ENCODE data around the gene WAPL. TPM values are rescaled to one million over a fixed set of nuclear protein-coding genes. Genes with fewer than 3 reads are reported as not detected.
"Not testable (repeated sequence)": the region's sequence is repeated elsewhere in the genome, so short reads cannot be mapped to it uniquely, and the experiment has no call there.

The WAPL gene
- total RNA-seq, 1 experiment from 2014 or later, result 24.5 TPM

DNA sequence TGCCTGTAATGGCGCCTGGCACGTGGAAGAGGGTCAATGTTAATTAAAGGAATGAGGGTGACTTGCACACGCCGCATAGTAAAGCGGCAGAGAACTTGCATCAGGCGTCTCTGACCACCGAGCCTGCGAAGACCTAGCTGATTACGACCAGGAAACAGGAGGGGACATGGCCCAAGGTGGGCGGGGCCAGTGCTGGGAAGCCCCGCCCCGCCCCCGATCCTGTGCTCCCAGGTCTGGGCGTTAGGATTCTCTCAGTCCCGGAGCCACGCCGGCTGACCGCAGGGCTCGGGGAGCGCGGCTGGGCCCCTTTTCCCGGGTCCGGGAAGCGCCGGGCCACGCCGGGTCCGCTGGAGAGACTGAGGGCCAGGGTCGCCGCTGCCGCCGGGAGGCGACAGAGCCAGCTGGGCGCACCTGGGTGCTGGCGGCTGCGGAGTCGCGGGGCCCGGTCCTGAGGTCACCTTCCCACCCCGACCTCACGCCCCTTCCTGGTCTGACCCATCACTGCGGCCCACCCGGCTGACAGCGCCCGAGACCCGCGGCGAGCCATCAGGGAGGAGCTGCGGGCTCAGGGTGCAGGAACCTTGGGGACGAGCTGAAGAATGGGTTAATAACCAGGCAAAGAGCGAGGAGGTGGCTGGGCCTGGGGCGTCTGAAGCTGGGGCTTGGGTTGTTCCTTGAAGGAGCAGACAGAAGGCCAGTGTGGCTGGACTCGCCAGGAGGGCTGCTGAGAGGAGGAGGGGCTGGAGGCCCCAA lies 132.0 kb downstream of the WAPL start:
- Histone ChIP-seq H3K4me1 (ENCODE audit: insufficient read depth, low read length) (no peaks in the 10 kb centered on the region), H3K9me2 (replicated peaks; ENCODE audit: low read length) (no peaks in the 10 kb centered on the region), H3K27ac (ENCODE audit: low read length) (no peak overlapping the region), H3K36me3 (ENCODE audit: low read depth, low read length) (no peaks in the 10 kb centered on the region), H3K27me3 (ENCODE audit: low read length) (0 out of 2 replicates have a peak, but pooled peaks cover 5% of the 10 kb centered on the region), H3K9me3 (ENCODE audit: low read length) (no peaks in the 10 kb centered on the region), H2AFZ (ENCODE audit: low read length) (no peak overlapping the region), H3F3A (ENCODE audit: low read length, unreplicated experiment) (no peaks in the 10 kb centered on the region), H3K4me2 (ENCODE audit: low read length) (no peak overlapping the region), H3K79me2 (ENCODE audit: low read length) (no peaks in the 10 kb centered on the region), H3K9ac (ENCODE audit: low read length) (no peak overlapping the region), H3K4me3 (ENCODE audit: low read length) (no peak overlapping the region), H4K20me1 (ENCODE audit: low read length) (no peaks in the 10 kb centered on the region)
- no TSS peak for BruUV-seq (replicated peaks)
- ATAC-seq, result no peak
- no peak for DNase-seq
- no peak for TF ChIP-seq EZH2phosphoT487 (IDR thresholded peaks at IDR 0.05; ENCODE audit: borderline replicate concordance, low read length)
- TF ChIP-seq CTCF (conservative IDR thresholded peaks at IDR 0.05; ENCODE audit: low read depth, low read length), result no peak
- TF ChIP-seq EZH2 (IDR thresholded peaks at IDR 0.05; ENCODE audit: low read length, unreplicated experiment), result no peak
- CTCF ChIA-PET, result no interaction called here
- intact Hi-C loops (cut with micrococcal nuclease), result no loop called here
- POLR2A ChIA-PET (ENCODE audit: unreplicated experiment), result no interaction called here

GRCh38 chr10:86389109-86389440 lies 132.5 kb downstream of the WAPL start:
- H3K36me3 ChIP-seq (ENCODE audit: low read depth, low read length); H3K4me1 ChIP-seq (ENCODE audit: insufficient read depth, low read length); BruUV-seq (replicated peaks); ATAC-seq; CTCF ChIA-PET; H3K79me2 ChIP-seq (ENCODE audit: low read length); H4K20me1 ChIP-seq (ENCODE audit: low read length); intact Hi-C loops (cut with micrococcal nuclease); H3K4me3 ChIP-seq (ENCODE audit: low read length); POLR2A ChIA-PET (ENCODE audit: unreplicated experiment); H3K27me3 ChIP-seq (ENCODE audit: low read length); DNase-seq; H3K27ac ChIP-seq (ENCODE audit: low read length); H3K9me3 ChIP-seq (ENCODE audit: low read length); H3K4me2 ChIP-seq (ENCODE audit: low read length); H2AFZ ChIP-seq (ENCODE audit: low read length); H3F3A ChIP-seq (ENCODE audit: low read length, unreplicated experiment); H3K9ac ChIP-seq (ENCODE audit: low read length); H3K9me2 ChIP-seq (replicated peaks; ENCODE audit: low read length): not testable (repeated sequence)

DNA sequence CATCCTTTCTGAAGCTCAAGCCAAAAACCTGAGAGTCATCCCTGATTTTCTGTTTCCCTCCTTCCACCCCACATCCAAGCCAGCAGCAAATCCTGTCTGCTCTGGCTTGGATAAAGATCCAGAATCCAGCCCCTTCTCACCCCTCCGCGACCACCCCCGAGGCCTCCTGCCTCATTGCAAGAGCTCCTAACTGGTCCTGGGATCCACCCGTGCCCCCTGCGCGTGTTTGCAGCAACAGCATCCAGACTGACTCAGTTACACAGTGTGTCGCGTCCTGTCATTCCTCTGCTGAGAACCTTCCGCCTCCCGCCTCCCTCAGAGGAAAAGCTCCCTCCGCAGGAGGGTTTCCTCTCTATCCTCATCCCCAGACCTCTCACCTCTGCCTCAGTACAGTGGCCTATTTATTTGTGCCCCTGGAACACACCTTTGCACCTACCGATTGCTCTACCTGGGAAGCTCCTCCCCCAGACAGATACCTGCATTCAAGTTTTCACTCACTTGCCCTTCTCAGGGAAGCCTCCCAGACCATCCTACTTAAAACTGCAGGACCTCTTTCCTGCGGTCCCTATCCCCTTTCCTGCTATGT lies 133.4 kb downstream of the WAPL start:
- Histone ChIP-seq H3K79me2 (ENCODE audit: low read length) (no peaks in the 10 kb centered on the region), H3K9me3 (ENCODE audit: low read length) (no peaks in the 10 kb centered on the region), H3K4me1 (ENCODE audit: insufficient read depth, low read length) (no peaks in the 10 kb centered on the region), H3K4me2 (ENCODE audit: low read length) (no peak overlapping the region), H3K9me2 (replicated peaks; ENCODE audit: low read length) (no peaks in the 10 kb centered on the region), H3K36me3 (ENCODE audit: low read depth, low read length) (no peaks in the 10 kb centered on the region), H2AFZ (ENCODE audit: low read length) (no peak overlapping the region), H3K9ac (ENCODE audit: low read length) (no peak overlapping the region), H3K27me3 (ENCODE audit: low read length) (peaks cover 11% of the 10 kb centered on the region; the same call in 1 of the 2 replicates), H3F3A (ENCODE audit: low read length, unreplicated experiment) (no peaks in the 10 kb centered on the region), H3K4me3 (ENCODE audit: low read length) (no peak overlapping the region), H4K20me1 (ENCODE audit: low read length) (no peaks in the 10 kb centered on the region), H3K27ac (ENCODE audit: low read length) (no peak overlapping the region)
- ChIA-PET CTCF (no interaction called here), POLR2A (ENCODE audit: unreplicated experiment) (no interaction called here)
- intact Hi-C loops (cut with micrococcal nuclease), result no loop called here
- DNase-seq (no peak), ATAC-seq (no peak)
- no TSS peak for BruUV-seq (replicated peaks)
- no peak for TF ChIP-seq EZH2 (IDR thresholded peaks at IDR 0.05; ENCODE audit: low read length, unreplicated experiment)
- no peak for TF ChIP-seq EZH2phosphoT487 (IDR thresholded peaks at IDR 0.05; ENCODE audit: borderline replicate concordance, low read length)
- no peak for TF ChIP-seq CTCF (conservative IDR thresholded peaks at IDR 0.05; ENCODE audit: low read depth, low read length)

All from PC-3 (cell line).